Measurements from ENCODE around the gene EEF1A2.
"Not testable (repeated sequence)": the region's sequence is repeated elsewhere in the genome, so short reads cannot be mapped to it uniquely, and the experiment has no call there.

Gene EEF1A2

DNA sequence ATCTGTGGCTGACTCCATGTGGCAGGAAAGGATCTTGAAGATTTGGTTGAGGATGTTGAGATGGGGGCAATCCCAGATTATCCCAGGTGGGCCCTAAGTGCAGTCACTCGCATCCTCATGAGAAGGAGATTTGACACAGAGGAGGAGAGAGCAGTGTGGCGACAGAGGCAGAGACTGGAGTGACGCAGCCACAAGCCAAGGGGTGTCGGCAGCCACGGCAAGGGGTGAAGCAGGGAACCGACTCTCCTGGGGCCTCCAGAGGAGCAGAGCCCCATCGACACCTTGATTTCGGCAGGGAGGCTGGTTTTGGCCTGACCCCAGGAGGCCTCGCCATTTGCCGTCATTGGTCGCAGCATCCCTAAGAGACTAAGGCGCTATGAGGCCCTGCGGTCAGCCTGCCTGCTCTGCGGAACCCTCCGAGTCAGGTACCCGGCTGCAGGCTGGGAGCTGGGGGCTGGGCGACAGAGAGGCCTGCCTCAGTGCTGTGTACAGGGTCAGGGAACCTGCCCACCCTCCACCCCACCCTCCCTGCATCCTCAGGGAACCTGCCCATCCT is 12.5 kb downstream of the EEF1A2 start:
- no peak overlapping the region for H3K9ac ChIP-seq (ENCODE audit: low read depth, low read length)
- no peaks in the 10 kb centered on the region for H3K36me3 ChIP-seq (ENCODE audit: insufficient read depth, low read length)
- no peak overlapping the region for H3K4me2 ChIP-seq (ENCODE audit: low read length)
- H3K27me3 ChIP-seq (ENCODE audit: control insufficient read depth, insufficient read depth, low read length), result peaks cover 62% of the 10 kb centered on the region
- no peaks in the 10 kb centered on the region for H3K9me3 ChIP-seq (replicated peaks; ENCODE audit: low read length)
- no peaks in the 10 kb centered on the region for H3K4me1 ChIP-seq (ENCODE audit: control insufficient read depth, insufficient read depth, low read length)
- H3K4me3 ChIP-seq (ENCODE audit: low read length), result no peak overlapping the region

- H3K4me3 ChIP-seq (ENCODE audit: low read length), result no peak overlapping the region
- H3K36me3 ChIP-seq (ENCODE audit: insufficient read depth, low read length), result no peaks in the 10 kb centered on the region
- H3K9ac ChIP-seq (ENCODE audit: low read depth, low read length), result no peak overlapping the region
- H3K9me3 ChIP-seq (replicated peaks; ENCODE audit: low read length), result no peaks in the 10 kb centered on the region
- H3K4me1 ChIP-seq (ENCODE audit: control insufficient read depth, insufficient read depth, low read length), result no peaks in the 10 kb centered on the region
- no peak overlapping the region for H3K4me2 ChIP-seq (ENCODE audit: low read length)
- H3K27me3 ChIP-seq (ENCODE audit: control insufficient read depth, insufficient read depth, low read length), result peaks cover 63% of the 10 kb centered on the region
These were observed 14.1 kb downstream of the EEF1A2 start for GRCh38 chr20:63484651-63485403.

GRCh38 chr20:63484236-63484635 is 14.6 kb downstream of the EEF1A2 start:
- H3K4me3 ChIP-seq (ENCODE audit: low read length), result no peak overlapping the region
- no peak overlapping the region for H3K4me2 ChIP-seq (ENCODE audit: low read length)
- H3K9ac ChIP-seq (ENCODE audit: low read depth, low read length), result no peak overlapping the region
- peaks cover 59% of the 10 kb centered on the region for H3K27me3 ChIP-seq (ENCODE audit: control insufficient read depth, insufficient read depth, low read length)
- H3K36me3 ChIP-seq (ENCODE audit: insufficient read depth, low read length), result no peaks in the 10 kb centered on the region
- no peaks in the 10 kb centered on the region for H3K9me3 ChIP-seq (replicated peaks; ENCODE audit: low read length)
- H3K4me1 ChIP-seq (ENCODE audit: control insufficient read depth, insufficient read depth, low read length), result no peaks in the 10 kb centered on the region

- Histone ChIP-seq H3K4me1 (ENCODE audit: control insufficient read depth, insufficient read depth, low read length) (no peaks in the 10 kb centered on the region), H3K27me3 (ENCODE audit: control insufficient read depth, insufficient read depth, low read length) (peaks cover 55% of the 10 kb centered on the region), H3K9me3 (replicated peaks; ENCODE audit: low read length) (no peaks in the 10 kb centered on the region), H3K4me3 (ENCODE audit: low read length) (no peak overlapping the region), H3K4me2 (ENCODE audit: low read length) (no peak overlapping the region), H3K36me3 (ENCODE audit: insufficient read depth, low read length) (no peaks in the 10 kb centered on the region), H3K9ac (ENCODE audit: low read depth, low read length) (no peak overlapping the region)
These were observed 15.0 kb downstream of the EEF1A2 start for GRCh38 chr20:63483834-63484233.

DNA sequence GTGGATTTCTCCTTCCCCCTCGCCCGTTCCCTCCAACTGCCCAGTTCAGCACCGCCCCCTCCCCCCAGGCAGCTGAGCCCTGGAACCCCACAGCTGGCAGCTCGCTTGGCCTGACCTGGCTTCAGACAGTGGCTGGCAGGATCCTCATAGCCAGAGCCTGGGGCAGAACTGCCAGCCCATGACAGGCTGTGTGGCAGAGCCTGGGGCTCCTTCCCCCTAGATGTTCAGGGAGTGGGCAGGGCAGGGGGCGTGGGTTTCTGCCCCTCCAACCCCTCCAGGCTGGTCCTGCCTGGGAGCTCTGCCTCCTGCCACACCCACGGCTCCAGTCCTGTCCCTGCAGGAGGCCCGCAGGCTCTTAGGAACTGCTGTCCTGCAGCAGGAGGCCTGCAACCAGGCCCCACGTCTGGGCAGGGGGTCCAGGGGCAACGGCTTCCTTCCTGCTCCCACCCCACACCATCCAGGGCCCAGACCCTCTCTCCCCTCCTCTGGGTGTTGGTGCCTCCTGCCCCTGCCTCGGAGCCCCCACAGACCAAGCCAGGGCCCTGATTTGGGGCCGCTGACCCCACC is 16.8 kb downstream of the EEF1A2 start:
- no peak overlapping the region for H3K9ac ChIP-seq (ENCODE audit: low read depth, low read length)
- peaks cover 57% of the 10 kb centered on the region for H3K27me3 ChIP-seq (ENCODE audit: control insufficient read depth, insufficient read depth, low read length)

DNA sequence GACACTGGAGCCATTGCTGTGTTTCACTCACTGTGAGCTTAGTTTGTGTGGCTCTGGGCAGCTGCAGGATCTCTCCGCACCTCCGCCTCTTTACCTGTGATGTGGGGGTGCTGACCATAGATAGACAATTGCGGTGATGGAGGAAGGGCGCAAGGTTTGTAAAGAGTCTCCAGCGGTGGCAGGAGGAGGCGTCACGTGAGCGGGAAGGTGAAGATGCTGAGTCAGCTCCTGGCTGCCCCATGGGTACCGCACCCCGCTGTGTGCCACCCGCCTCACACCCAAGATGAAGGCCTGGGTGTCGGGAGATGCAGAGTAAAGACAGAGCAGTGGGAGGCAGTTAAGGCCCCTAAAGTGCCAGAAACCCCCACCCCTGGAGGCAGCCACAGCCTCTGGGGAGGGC is 17.4 kb downstream of the EEF1A2 start:
- no peak overlapping the region for H3K4me3 ChIP-seq (ENCODE audit: low read length)
- H3K27me3 ChIP-seq (ENCODE audit: control insufficient read depth, insufficient read depth, low read length), result peaks cover 61% of the 10 kb centered on the region
- H3K4me2 ChIP-seq (ENCODE audit: low read length), result no peak overlapping the region
- H3K36me3 ChIP-seq (ENCODE audit: insufficient read depth, low read length), result no peaks in the 10 kb centered on the region
- H3K9ac ChIP-seq (ENCODE audit: low read depth, low read length), result no peak overlapping the region
- H3K9me3 ChIP-seq (replicated peaks; ENCODE audit: low read length), result no peaks in the 10 kb centered on the region
- H3K4me1 ChIP-seq (ENCODE audit: control insufficient read depth, insufficient read depth, low read length), result no peaks in the 10 kb centered on the region

More for the DNA sequence above, 16.8 kb downstream of the EEF1A2 start:
- Histone ChIP-seq H3K4me1 (ENCODE audit: control insufficient read depth, insufficient read depth, low read length) (no peaks in the 10 kb centered on the region), H3K36me3 (ENCODE audit: insufficient read depth, low read length) (no peaks in the 10 kb centered on the region), H3K4me2 (ENCODE audit: low read length) (no peak overlapping the region), H3K9me3 (replicated peaks; ENCODE audit: low read length) (no peaks in the 10 kb centered on the region), H3K4me3 (ENCODE audit: low read length) (no peak overlapping the region)

DNA sequence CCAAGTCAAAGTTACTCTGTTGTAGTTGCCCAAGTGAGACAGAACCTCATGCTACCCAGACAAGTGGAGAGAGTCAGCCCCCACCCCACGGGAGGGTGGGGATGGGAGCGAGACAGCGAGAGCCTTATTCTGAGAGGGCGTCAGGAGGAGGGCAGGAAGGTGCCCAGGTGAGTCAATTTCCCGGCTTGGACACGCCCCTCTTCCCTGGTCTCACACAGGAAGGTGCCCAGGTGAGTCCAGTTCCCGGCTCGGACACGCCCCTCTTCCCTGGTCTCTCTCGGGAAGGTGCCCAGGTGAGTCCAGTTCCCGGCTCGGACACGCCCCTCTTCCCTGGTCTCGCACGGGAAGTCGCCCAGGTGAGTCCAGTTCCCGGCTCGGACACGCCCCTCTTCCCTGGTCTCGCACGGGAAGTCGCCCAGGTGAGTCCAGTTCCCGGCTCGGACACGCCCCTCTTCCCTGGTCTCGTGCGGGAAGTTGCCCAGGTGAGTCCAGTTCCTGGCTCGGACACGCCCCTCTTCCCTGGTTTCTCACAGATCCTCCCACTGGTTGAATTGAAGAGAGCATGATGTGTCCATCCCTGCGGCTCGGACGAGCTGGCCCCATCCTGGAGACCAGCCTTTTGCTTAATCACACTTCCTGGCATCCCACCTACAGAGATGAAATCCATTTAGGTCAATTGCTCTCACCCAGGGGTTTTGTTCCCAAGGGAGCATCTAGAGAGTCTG is 19.0 kb downstream of the EEF1A2 start:
- not testable (repeated sequence) for H3K4me3 ChIP-seq (ENCODE audit: low read length); H3K9me3 ChIP-seq (replicated peaks; ENCODE audit: low read length); H3K9ac ChIP-seq (ENCODE audit: low read depth, low read length); H3K36me3 ChIP-seq (ENCODE audit: insufficient read depth, low read length); H3K4me2 ChIP-seq (ENCODE audit: low read length); H3K4me1 ChIP-seq (ENCODE audit: control insufficient read depth, insufficient read depth, low read length)
- H3K27me3 ChIP-seq (ENCODE audit: control insufficient read depth, insufficient read depth, low read length), result peaks cover 61% of the 10 kb centered on the region

- Histone ChIP-seq H3K9ac (ENCODE audit: low read depth, low read length) (no peak overlapping the region), H3K4me1 (ENCODE audit: control insufficient read depth, insufficient read depth, low read length) (no peaks in the 10 kb centered on the region), H3K36me3 (ENCODE audit: insufficient read depth, low read length) (no peaks in the 10 kb centered on the region), H3K4me2 (ENCODE audit: low read length) (no peak overlapping the region), H3K27me3 (ENCODE audit: control insufficient read depth, insufficient read depth, low read length) (peaks cover 67% of the 10 kb centered on the region), H3K9me3 (replicated peaks; ENCODE audit: low read length) (no peaks in the 10 kb centered on the region), H3K4me3 (ENCODE audit: low read length) (no peak overlapping the region)
These were observed 20.3 kb downstream of the EEF1A2 start for GRCh38 chr20:63478346-63479302.

- Histone ChIP-seq H3K27me3 (ENCODE audit: control insufficient read depth, insufficient read depth, low read length) (peaks cover 69% of the 10 kb centered on the region), H3K9ac (ENCODE audit: low read depth, low read length) (no peak overlapping the region), H3K4me3 (ENCODE audit: low read length) (no peak overlapping the region)
These were observed 20.9 kb downstream of the EEF1A2 start for GRCh38 chr20:63477944-63478343.

DNA sequence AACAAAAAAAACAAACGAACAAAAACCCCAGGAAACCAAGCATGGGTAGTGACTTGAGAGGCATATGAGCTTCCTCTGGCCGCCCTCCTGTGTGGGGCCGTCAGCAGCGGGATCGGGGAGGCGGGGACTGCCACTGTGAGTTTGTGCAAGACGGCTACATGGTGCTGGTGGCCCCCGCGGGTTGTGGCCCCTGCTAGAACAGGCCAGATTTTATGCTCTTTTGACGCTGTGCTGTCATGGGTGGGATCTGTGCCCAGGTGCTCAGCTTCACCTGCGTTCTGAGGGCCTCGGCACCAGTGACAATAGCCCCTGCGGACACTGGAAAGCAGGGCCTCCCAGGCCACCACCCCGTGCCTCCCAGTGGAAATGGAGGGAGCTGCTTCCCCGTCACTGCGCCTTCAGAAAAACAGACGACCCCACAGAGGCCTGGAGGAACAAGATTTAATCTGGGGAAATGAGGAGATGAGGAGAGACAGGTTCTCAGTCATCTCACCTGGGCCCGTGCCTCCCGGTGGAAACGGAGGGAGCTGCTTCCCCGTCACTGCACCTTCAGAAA is 21.7 kb downstream of the EEF1A2 start:
- Histone ChIP-seq H3K4me3 (ENCODE audit: low read length) (no peak overlapping the region), H3K9me3 (replicated peaks; ENCODE audit: low read length) (no peaks in the 10 kb centered on the region), H3K9ac (ENCODE audit: low read depth, low read length) (no peak overlapping the region), H3K4me2 (ENCODE audit: low read length) (no peak overlapping the region), H3K36me3 (ENCODE audit: insufficient read depth, low read length) (no peaks in the 10 kb centered on the region), H3K27me3 (ENCODE audit: control insufficient read depth, insufficient read depth, low read length) (peaks cover 64% of the 10 kb centered on the region), H3K4me1 (ENCODE audit: control insufficient read depth, insufficient read depth, low read length) (no peaks in the 10 kb centered on the region)

More at GRCh38 chr20:63477944-63478343, 20.9 kb downstream of the EEF1A2 start:
- H3K36me3 ChIP-seq (ENCODE audit: insufficient read depth, low read length), result no peaks in the 10 kb centered on the region
- H3K9me3 ChIP-seq (replicated peaks; ENCODE audit: low read length), result no peaks in the 10 kb centered on the region
- no peak overlapping the region for H3K4me2 ChIP-seq (ENCODE audit: low read length)
- H3K4me1 ChIP-seq (ENCODE audit: control insufficient read depth, insufficient read depth, low read length), result no peaks in the 10 kb centered on the region
